DOHH2 (cell line): ENCODE measurements around the gene SUPT5H.

Source experiments
- CTCF ChIP-seq: fragments of 200-600 bp; sonication (generic); IDR thresholded peaks from one replicate; pipeline ENCODE4 v1.5.1; 2014; ENCODE audit warnings: antibody characterized with exemption, mild to moderate bottlenecking, low read depth, low read length; ENCODE audit not compliant: poor library complexity, severe bottlenecking
- EZH2phosphoT487 ChIP-seq: fragments of 200-600 bp; sonication (generic); IDR thresholded peaks from 2 replicates; pipeline ENCODE4 v1.6.1; 2017; ENCODE audit warnings: borderline replicate concordance, mild to moderate bottlenecking, antibody characterized with exemption, low read length, moderate library complexity, mixed read lengths

- TF ChIP-seq CTCF, result no peak
- no peak for TF ChIP-seq EZH2phosphoT487
These were observed 44.3 kb upstream of the SUPT5H start for GRCh38 chr19:39401070-39401548.
